Measurements from ENCODE around the gene MUC4. TPM values are rescaled to one million over a fixed set of nuclear protein-coding genes. Genes with fewer than 3 reads are reported as not detected.

The MUC4 gene
- polyA plus RNA-seq = not detected in 2 replicates
- not detected in 2 replicates for polyA minus RNA-seq

- Histone ChIP-seq H3K9me3 (ENCODE audit: low read length) (no peaks in the 10 kb centered on the region), H3K79me2 (replicated peaks; ENCODE audit: insufficient read depth, low read length) (no peaks in the 10 kb centered on the region), H4K20me1 (ENCODE audit: insufficient read depth) (no peaks in the 10 kb centered on the region), H3K27me3 (ENCODE audit: insufficient read depth, low read depth, low read length) (no peaks in the 10 kb centered on the region), H3K4me2 (ENCODE audit: low read length) (no peak within 1 kb of the TSS), H3K9ac (ENCODE audit: low read length) (no peak within 1 kb of the TSS), H3K27ac (ENCODE audit: low read length) (no peak within 1 kb of the TSS), H3K9me2 (ENCODE audit: insufficient read depth, low read length) (no peaks in the 10 kb centered on the region), H3K4me3 (ENCODE audit: low read length) (no peak within 1 kb of the TSS), H3K36me3 (ENCODE audit: insufficient read depth, low read length) (no peaks in the 10 kb centered on the region), H2AFZ (ENCODE audit: low read depth, low read length) (no peak within 1 kb of the TSS), H3F3A (ENCODE audit: insufficient read depth, low read length, poor library complexity, severe bottlenecking) (no peaks in the 10 kb centered on the region)
- no peak for TF ChIP-seq CTCF (IDR thresholded peaks at IDR 0.05; ENCODE audit: poor library complexity, severe bottlenecking)
- TF ChIP-seq MXI1 (conservative IDR thresholded peaks at IDR 0.05; ENCODE audit: poor library complexity, severe bottlenecking) = no peak
- no peak for TF ChIP-seq EP300 (conservative IDR thresholded peaks at IDR 0.05; ENCODE audit: poor library complexity, severe bottlenecking)
- no peak for TF ChIP-seq REST (IDR thresholded peaks at IDR 0.05; ENCODE audit: borderline replicate concordance)
- TF ChIP-seq POLR2AphosphoS5 (IDR thresholded peaks at IDR 0.05) = no peak
- TF ChIP-seq RAD21 (conservative IDR thresholded peaks at IDR 0.05) = no peak
- no peak for TF ChIP-seq SMC3 (conservative IDR thresholded peaks at IDR 0.05; ENCODE audit: poor library complexity)
- no peak for TF ChIP-seq TAF1 (IDR thresholded peaks at IDR 0.05; ENCODE audit: low read depth)
- TF ChIP-seq EZH2 (IDR thresholded peaks at IDR 0.05; ENCODE audit: borderline replicate concordance, insufficient read depth, low read length, poor library complexity, severe bottlenecking) = no peak
These were observed at the start of gene MUC4 for GRCh38 chr3:195811756-195812155. TSS of gene MUC4 (minus strand) at chr3:195811929. CDS start at chr3:195811817, 112 bp downstream.

GRCh38 chr3:195860456-195860855, 48.7 kb upstream of the MUC4 start:
- Histone ChIP-seq H3K36me3 (ENCODE audit: insufficient read depth, low read length) (peaks cover 10% of the 10 kb centered on the region), H3K27ac (ENCODE audit: low read length) (no peak overlapping the region), H3F3A (ENCODE audit: insufficient read depth, low read length, poor library complexity, severe bottlenecking) (no peaks in the 10 kb centered on the region), H3K4me2 (ENCODE audit: low read length) (no peak overlapping the region), H4K20me1 (ENCODE audit: insufficient read depth) (no peaks in the 10 kb centered on the region), H3K4me3 (ENCODE audit: low read length) (no peak overlapping the region), H3K9me2 (ENCODE audit: insufficient read depth, low read length) (no peaks in the 10 kb centered on the region), H3K79me2 (replicated peaks; ENCODE audit: insufficient read depth, low read length) (no peaks in the 10 kb centered on the region), H3K9me3 (ENCODE audit: low read length) (peaks cover 5% of the 10 kb centered on the region), H3K27me3 (ENCODE audit: insufficient read depth, low read depth, low read length) (no peaks in the 10 kb centered on the region), H3K9ac (ENCODE audit: low read length) (no peak overlapping the region), H2AFZ (ENCODE audit: low read depth, low read length) (no peak overlapping the region)
- TF ChIP-seq EZH2 (IDR thresholded peaks at IDR 0.05; ENCODE audit: borderline replicate concordance, insufficient read depth, low read length, poor library complexity, severe bottlenecking) (no peak), TAF1 (IDR thresholded peaks at IDR 0.05; ENCODE audit: low read depth) (no peak), MXI1 (conservative IDR thresholded peaks at IDR 0.05; ENCODE audit: poor library complexity, severe bottlenecking) (no peak), EP300 (conservative IDR thresholded peaks at IDR 0.05; ENCODE audit: poor library complexity, severe bottlenecking) (no peak), RAD21 (conservative IDR thresholded peaks at IDR 0.05) (no peak), SMC3 (conservative IDR thresholded peaks at IDR 0.05; ENCODE audit: poor library complexity) (no peak), REST (IDR thresholded peaks at IDR 0.05; ENCODE audit: borderline replicate concordance) (no peak), CTCF (IDR thresholded peaks at IDR 0.05; ENCODE audit: poor library complexity, severe bottlenecking) (no peak), POLR2AphosphoS5 (IDR thresholded peaks at IDR 0.05) (no peak)
